Measurements from ENCODE around the gene KCNAB3.

- no peak for TF ChIP-seq CTCF (IDR thresholded peaks at IDR 0.05; ENCODE audit: low read depth, low read length)
- TF ChIP-seq POLR2A (IDR thresholded peaks at IDR 0.05; ENCODE audit: extremely low read depth, insufficient read length), result no peak
- TF ChIP-seq MYC (IDR thresholded peaks at IDR 0.05; ENCODE audit: low read depth, low read length), result no peak
Observed at GRCh38 chr17:7940034-7940433, 10.4 kb upstream of the KCNAB3 start.

All from NB4 (cell line).